Umbilical cord (tissue), 2 donors: ENCODE results near the gene SELPLG. TPM values are rescaled to one million over a fixed set of nuclear protein-coding genes. Genes with fewer than 3 reads are reported as not detected.
"Not testable (repeated sequence)": the region's sequence is repeated elsewhere in the genome, so short reads cannot be mapped to it uniquely, and the experiment has no call there.

Experiments used
- DNase-seq: peaks from one replicate; pipeline ENCODE4 v3.0.0-alpha.2; 2015; ENCODE audit warnings: low spot score
- total RNA-seq: library from RNA; depleted of rRNA; stranded (reverse); fragments of >200 nt; gene quantifications from one replicate; pipeline ENCODE4 v1.2.3, GENCODE V29; 2014; ENCODE audit warnings: low replicate concordance; ENCODE audit not compliant: insufficient read depth

The SELPLG gene, protein sequence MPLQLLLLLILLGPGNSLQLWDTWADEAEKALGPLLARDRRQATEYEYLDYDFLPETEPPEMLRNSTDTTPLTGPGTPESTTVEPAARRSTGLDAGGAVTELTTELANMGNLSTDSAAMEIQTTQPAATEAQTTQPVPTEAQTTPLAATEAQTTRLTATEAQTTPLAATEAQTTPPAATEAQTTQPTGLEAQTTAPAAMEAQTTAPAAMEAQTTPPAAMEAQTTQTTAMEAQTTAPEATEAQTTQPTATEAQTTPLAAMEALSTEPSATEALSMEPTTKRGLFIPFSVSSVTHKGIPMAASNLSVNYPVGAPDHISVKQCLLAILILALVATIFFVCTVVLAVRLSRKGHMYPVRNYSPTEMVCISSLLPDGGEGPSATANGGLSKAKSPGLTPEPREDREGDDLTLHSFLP
- total RNA-seq, result 7.7 TPM

DNA sequence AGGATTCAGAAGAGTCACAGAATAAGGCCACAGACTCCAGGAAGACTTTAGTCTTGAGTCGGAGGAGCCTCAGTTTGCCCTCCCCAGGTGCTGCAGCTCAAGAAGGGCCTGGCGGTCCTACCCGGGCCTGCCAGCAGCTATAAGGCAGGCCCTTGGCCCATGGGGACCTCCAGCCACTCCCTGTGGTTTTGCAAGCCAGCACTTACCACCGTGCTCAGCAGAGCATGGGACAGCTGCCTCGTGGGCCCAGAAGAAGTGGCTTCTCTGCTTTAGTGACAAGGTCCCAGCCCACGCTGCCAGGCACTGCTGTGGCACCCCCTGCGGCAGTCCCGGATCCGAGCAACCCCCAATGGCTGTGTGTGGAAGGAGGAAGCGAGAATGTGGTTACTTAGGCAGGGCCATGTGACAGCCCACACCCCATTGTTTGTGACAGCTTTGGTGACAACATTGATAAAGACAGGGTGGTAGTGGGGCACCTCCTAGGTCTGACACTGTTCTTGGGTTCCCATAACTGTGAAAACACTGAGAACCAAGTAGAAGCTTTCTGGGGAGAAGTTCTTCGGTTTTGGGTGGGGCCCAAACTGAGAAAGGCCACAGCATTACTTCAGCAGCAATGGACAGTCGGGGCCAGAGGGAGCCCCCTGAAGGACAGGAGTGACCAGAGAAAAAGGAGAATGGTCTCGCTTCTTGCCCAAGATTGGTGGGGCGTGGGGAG, at the start of gene SELPLG:
Gene SELPLG, minus strand, starts transcription at position 361 of the 715 bp plus-strand sequence. CDS start 9,587 bp downstream, outside the sequence.
- no peak for DNase-seq

DNA sequence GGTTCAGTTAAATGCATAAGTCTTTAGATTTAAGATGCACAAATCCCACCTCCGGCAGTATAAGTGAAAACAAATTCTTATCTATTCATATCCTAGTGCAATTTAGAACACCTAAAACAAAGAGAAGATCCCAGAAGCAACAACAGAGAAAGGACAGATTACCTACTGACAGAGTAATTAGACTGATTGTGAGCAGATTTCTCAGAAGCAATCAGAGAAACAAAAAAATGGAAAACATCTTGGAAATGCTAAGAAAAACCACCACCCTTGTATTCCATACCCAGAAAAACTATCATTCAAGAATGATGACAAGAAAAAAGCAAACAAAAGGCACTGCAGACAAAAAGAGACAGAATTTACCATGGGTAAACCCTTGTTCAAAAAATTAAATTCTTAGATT, 47.6 kb upstream of the SELPLG start:
- DNase-seq, result no peak

GRCh38 chr12:108679106-108679681, 45.5 kb upstream of the SELPLG start:
- no peak for DNase-seq

DNA sequence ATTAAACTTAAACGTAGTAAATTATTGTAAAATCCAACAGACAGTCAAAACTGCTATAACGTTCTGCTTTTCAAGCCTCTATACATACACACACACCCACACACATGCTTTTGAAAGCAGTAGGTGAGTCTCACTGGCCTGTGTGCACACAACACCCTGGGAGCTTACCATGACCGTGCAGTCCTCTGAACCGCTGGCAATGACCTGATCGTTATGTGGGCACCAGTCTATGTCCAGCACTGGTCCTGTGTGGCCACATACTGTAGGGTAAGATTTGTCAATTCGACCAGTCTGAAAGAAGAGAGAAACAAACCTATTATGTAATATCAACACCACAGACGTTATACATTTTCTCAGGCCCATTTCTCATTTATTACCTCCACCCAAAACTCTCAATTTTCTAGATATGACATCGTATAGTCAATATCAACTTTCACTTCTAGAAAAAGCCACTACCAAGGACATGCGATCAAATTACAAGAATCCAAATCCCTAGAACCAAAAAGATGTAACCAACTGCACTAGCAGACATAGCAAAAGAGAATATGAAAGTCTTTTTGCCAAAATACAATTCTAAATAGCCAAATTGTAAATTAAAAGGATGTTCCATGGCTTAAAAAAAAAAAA, 44.5 kb upstream of the SELPLG start:
- no peak for DNase-seq

DNA sequence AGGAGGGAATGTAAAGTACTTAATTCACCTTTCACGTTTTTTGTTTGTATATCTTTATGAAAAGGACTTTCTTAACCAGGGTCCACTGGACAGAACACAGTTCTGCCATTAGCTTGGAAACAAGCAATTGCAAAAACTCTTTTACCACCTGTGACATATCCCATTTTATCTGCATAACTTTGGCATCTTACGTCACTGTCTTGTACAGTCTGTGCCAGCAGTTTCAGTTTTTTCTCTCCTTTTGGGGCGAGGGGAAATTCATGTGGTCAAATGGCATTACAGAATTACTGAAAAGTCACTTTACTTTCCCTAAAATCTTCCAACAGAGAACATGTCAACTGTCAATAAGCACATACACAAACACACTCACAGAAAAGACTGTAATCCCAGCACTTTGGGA, 43.7 kb upstream of the SELPLG start:
- no peak for DNase-seq

- DNase-seq, result no peak
Observed at GRCh38 chr12:108676707-108677106, 43.0 kb upstream of the SELPLG start.

GRCh38 chr12:108675792-108676191, 42.1 kb upstream of the SELPLG start:
- no peak for DNase-seq

GRCh38 chr12:108672054-108672453, 38.4 kb upstream of the SELPLG start:
- no peak for DNase-seq

- DNase-seq, result no peak
Observed at GRCh38 chr12:108671110-108671509, 37.4 kb upstream of the SELPLG start.

DNA sequence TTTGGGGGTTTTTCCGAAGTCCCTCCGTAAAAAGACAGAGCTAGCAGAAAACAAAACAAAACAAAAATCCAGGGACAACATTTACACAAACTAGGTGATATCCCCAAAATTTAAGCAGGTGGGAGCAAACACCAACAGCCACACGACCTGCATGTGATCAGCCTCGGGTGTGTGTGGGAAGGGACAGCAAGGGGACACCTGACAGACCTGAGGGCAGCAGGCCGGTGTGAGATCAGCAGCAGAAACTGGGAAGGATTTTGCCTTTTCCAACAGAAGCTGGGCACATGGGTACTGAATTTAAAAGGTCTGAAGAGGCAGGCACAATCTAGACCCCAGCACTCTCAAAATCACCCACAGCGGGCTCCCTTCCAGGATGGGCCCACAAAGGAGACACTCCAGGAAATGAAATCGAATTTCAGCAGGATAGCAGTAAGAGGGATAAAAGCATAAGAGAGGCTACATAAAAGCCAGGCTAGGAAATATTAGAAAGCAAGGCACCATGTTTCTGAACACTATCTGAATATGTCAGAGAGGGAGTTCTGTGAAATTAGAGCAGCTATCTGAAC, 36.5 kb upstream of the SELPLG start:
- no peak for DNase-seq

DNA sequence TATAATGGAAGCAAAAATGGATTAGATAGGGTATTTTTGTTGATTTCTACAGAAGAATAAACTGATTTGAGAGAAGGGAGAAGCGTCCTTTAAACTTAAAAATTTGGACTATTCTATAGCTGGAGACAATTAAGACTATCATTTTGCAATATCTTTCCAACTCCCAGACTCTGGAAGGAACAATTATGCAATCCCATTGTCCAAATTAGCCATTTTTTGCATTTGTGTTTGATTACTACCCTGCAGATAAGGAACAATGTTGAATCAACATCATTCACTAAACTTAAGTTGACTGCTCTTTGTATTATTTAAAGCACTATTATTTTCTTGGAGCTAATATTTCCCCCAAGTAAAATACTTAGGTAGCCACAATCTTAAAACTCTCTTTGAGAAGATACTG, 34.8 kb upstream of the SELPLG start:
- no peak for DNase-seq

GRCh38 chr12:108668063-108668462, 34.4 kb upstream of the SELPLG start:
- no peak for DNase-seq

GRCh38 chr12:108667349-108667748, 33.7 kb upstream of the SELPLG start:
- DNase-seq, result no peak

DNA sequence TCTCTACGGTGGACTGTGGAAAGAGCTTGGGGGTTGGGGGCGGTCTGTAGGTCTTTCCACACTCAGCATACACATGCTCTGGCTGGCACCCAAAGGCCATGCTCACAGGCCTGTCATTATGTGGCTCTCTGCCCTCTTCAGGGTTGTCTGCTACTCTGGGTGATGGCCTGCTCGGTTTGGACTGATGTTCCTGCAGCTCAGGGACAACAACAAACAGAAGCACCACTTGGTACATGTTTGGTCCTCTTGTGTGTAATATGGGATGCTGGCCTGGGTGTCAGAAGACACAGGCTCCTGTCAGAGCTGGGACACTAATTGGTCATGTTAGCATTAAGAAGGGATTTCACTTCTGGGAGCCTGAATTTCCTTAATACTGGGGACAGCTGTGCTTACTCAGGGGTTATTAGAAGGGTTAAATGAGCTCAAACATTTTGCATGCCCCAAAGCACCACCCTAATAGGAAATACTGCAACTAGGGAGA, 32.7 kb upstream of the SELPLG start:
- DNase-seq, result peak; percentile 51

DNA sequence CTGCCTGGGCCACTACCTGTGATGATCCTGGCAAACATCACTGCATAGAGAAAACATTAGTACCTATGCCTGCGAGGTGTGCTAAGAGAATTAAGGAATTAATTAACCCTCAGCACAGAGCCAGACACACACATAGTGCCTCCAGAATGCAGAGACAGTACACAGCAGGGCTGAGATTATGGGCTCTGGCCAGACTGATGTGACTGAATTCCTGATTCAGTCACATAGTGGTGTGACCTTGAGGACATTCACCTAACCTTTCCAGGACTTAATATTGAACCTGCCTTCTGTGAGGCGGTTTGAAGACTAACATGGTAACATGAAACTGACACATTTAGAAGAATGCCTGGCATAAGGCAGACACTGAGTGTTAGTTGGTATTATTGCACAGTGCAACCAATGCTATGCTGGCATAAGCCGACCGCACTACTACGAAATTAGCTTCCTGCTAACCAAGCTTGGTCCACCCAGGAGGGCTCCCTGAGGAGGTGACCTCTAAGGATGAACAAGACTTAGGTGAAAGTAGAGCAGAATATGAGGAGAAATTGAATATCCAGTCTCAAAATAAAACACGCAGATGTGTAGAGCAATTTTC, 32.0 kb upstream of the SELPLG start:
- DNase-seq, result no peak

DNA sequence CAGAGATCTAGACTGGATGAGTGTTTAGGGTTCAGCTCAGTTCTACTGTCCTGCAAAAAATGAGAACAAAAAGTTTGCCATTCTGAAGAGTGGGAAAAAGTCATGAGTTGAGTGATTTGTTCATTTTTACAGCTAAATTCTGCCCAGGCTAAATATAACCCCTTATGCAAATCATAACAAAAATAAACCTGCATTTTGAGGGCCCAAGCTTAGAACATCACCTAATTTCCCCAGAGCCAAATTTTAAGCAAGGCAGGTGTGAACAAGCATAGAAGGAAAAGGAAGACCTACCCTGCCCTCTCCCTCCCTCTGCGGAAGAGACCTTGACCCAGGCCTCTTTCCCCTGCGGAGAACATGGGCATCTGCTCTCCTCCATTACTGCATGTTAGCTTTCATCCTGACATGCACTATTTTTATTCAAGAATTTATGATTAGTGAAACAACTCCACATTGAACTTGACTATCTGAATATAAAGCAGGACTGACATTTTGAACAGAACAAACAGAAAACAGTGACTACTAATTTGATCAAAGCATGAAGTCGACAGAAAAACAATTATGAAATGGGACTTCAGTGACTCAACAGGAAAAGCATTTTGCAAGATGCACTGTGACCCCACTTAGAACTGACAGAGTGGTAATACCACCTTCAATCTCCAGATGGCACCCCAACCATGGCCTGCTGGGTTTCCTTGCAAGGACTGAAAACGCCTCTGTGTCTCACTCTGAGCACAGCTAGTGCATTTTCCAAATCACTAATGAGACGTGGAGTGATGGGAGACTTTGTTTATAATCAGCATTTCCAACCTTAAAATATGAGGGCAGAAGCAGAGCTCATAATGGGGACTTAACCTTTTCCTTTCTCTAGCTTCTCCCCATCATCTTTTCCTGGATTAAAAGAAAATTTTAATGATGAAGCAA, 30.9 kb upstream of the SELPLG start:
- peak; percentile 96 for DNase-seq

DNA sequence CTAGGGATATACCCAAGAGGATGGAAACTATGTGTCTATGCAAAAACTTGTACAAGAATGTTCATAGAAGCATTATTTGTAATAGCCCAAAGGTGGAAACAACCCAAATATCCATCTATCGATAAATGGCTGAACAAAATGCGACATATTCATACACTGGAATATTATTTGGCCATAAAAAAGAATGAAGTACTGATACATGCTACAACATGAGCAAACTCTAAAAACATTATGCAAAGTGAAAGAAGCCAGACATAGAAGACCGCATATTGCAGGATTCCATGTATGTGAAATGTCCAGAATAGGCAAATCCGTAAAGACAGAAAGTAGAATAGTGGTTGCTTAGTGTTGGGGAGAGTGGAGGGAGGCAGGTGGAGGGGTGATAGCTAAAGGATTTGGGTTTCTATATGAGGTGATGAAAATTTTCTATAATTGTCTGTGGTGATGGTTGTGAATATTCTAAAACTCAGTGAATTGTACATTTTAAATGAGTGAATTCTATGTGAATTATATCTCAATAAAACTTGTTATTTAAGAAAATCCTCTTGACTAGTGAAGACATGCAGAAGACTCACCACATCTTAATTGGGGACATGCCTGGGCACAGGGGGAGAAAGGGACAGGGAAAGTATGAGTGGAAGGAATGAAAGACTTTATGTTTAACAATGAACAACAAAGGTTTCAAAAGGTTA, 29.8 kb upstream of the SELPLG start:
- no peak for DNase-seq

DNA sequence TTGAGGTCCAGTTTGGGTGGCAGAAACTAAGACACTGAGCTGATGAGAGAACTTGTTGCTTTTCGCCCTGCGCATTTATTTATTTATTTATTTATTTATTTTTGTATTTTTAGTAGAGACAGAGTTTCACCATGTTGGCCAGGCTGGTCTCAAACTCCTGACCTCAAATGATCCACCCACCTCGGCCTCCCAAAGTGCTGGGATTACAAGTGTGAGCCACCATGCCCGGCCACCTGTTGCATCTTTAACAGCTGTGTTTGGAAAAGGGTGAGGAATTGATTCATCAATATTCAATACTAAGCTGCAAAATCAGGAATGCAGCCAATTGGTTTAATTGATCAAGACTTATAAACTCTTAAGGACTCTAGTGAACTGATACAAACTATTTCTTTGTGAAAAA, 24.4 kb upstream of the SELPLG start:
- not testable (repeated sequence) for DNase-seq

DNA sequence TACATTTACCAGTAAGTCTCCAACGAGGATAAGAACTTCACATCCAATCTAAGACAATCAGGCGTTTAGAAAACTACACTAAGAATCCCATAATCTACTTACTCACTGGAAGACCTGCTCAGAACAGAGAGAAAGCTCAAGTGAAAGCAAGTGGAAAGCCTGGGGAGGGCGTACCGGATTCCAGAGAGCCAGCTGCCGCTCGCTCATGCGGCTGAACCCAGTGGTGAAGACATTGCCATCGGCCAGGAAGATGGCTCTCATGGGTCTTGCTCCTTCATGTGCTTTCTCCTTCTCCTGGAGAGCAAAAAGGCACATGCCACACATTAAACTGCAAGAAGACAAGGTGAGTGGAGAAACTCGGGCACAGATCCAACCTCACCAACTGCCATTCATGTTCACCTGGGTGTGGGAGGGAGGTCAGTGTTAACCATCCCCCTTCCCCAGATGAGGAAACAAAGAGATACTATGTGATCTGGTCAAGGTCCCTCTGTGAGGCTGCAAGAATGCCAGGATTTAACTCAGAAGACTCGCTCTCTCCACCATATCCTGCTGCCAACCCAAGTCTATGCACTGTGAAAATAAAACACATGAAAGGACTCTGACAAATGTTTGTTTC, 23.5 kb upstream of the SELPLG start:
- DNase-seq, result no peak
